GM12865 (cell line): ENCODE results near the gene CCNY.

Experiments used
- DNase-seq: peaks from one replicate; pipeline ENCODE4 v3.0.0; 2010; ENCODE audit warnings: low read depth
- H3K4me3 ChIP-seq: 2 replicates; pipeline ENCODE4 v1.5.1; 2011; ENCODE audit warnings: mild to moderate bottlenecking, low read depth, low read length, control low read depth
- CTCF ChIP-seq: IDR thresholded peaks from 2 replicates; pipeline ENCODE4 v1.5.1; 2011; ENCODE audit warnings: low read length, control low read depth, low read depth, inconsistent platforms; ENCODE audit not compliant: insufficient read depth; ENCODE audit errors: missing control alignments

CCNY gene

GRCh38 chr10:35493196-35494118 is 157.1 kb downstream of the CCNY start:
- TF ChIP-seq CTCF: no peak
- H3K4me3 ChIP-seq: no peak overlapping the region
- DNase-seq: no peak

- no peak for TF ChIP-seq CTCF
- no peak overlapping the region for H3K4me3 ChIP-seq
- DNase-seq: peak; percentile 13
Observed at GRCh38 chr10:35495521-35496119, 159.3 kb downstream of the CCNY start.

- TF ChIP-seq CTCF: no peak
- DNase-seq: no peak
- H3K4me3 ChIP-seq: no peak overlapping the region
Observed at GRCh38 chr10:35497909-35498308, 161.6 kb downstream of the CCNY start.

GRCh38 chr10:35498693-35499092 is 162.4 kb downstream of the CCNY start:
- H3K4me3 ChIP-seq: no peak overlapping the region
- no peak for TF ChIP-seq CTCF
- peak; percentile 16 for DNase-seq

- DNase-seq: no peak
- H3K4me3 ChIP-seq: no peak overlapping the region
- TF ChIP-seq CTCF: peak; percentile 18
Observed at GRCh38 chr10:35501923-35502322, 165.6 kb downstream of the CCNY start.

- TF ChIP-seq CTCF: no peak
- no peak overlapping the region for H3K4me3 ChIP-seq
- no peak for DNase-seq
Observed at GRCh38 chr10:35502692-35503091, 166.4 kb downstream of the CCNY start.
